WTC11 (cell line): ENCODE measurements around the gene TDRD1. TPM values are rescaled to one million over a fixed set of nuclear protein-coding genes. Genes with fewer than 3 reads are reported as not detected.

ENCODE experiments used
- ATAC-seq: fragments of 200-7000 bp; cut with Tn5 transposase; 2 replicates; pipeline ENCODE4 v1.10.0; 2021; ENCODE audit warnings: mild to moderate bottlenecking, moderate library complexity
- CTCF ChIA-PET: fragments of 300-600 bp; sonication (Branson Sonifier 250); formaldehyde crosslinking; loops from one replicate; lab custom pipeline; 2021; ENCODE audit warnings: antibody characterized with exemption; lab: Charles Lee
- POLR2A ChIA-PET: fragments of 350-600 bp; sonication (Branson Sonifier 250); formaldehyde crosslinking; loops from one replicate; lab custom pipeline; 2021; ENCODE audit warnings: antibody characterized with exemption; lab: Charles Lee
- DNase-seq: peaks from one replicate; pipeline ENCODE4 v3.0.0; 2021; ENCODE audit warnings: low spot score
- H3K27ac Mint-ChIP-seq: 2 replicates; pipeline ENCODE4 v1.8.0; 2021; ENCODE audit warnings: mixed read lengths
- H3K27me3 Mint-ChIP-seq: 2 replicates; pipeline ENCODE4 v1.8.0; 2021; ENCODE audit warnings: low read depth, mild to moderate bottlenecking, moderate library complexity, mixed read lengths
- H3K36me3 Mint-ChIP-seq: 2 replicates; pipeline ENCODE4 v1.8.0; 2021; ENCODE audit warnings: mixed read lengths
- H3K4me1 Mint-ChIP-seq: 2 replicates; pipeline ENCODE4 v1.8.0; 2022; ENCODE audit warnings: mixed read lengths
- H3K4me3 Mint-ChIP-seq: 2 replicates; pipeline ENCODE4 v1.8.0; 2021; ENCODE audit warnings: mild to moderate bottlenecking, moderate library complexity, mixed read lengths
- H3K9me3 Mint-ChIP-seq: 2 replicates; pipeline ENCODE4 v1.8.0; 2021; ENCODE audit warnings: mixed read lengths
- EMX1 ChIP-seq: fragments of 250-450 bp; sonication (Bioruptor Pico); IDR thresholded peaks from 2 replicates; pipeline ENCODE4 v1.8.0; 2021; ENCODE audit warnings: mild to moderate bottlenecking
- ESRRA ChIP-seq: sonication (generic); formaldehyde crosslinking; IDR thresholded peaks from 2 replicates; pipeline ENCODE4 v1.8.1; 2022; ENCODE audit warnings: mild to moderate bottlenecking, missing genetic modification reagents, borderline replicate concordance
- GABPB1 ChIP-seq: sonication (generic); formaldehyde crosslinking; IDR thresholded peaks from 2 replicates; pipeline ENCODE4 v1.8.1; 2023; ENCODE audit warnings: mild to moderate bottlenecking, missing genetic modification reagents
- GRHL2 ChIP-seq: fragments of 250-450 bp; sonication (Bioruptor Pico); IDR thresholded peaks from 2 replicates; pipeline ENCODE4 v1.8.0; 2022; ENCODE audit warnings: mild to moderate bottlenecking, moderate library complexity; ENCODE audit not compliant: insufficient replicate concordance, severe bottlenecking
- HMGA2 ChIP-seq: fragments of 250-450 bp; sonication (Bioruptor Pico); IDR thresholded peaks from 2 replicates; pipeline ENCODE4 v1.4.0; 2021; ENCODE audit warnings: mild to moderate bottlenecking, moderate library complexity
- NFYB ChIP-seq: sonication (generic); formaldehyde crosslinking; conservative IDR thresholded peaks from 2 replicates; pipeline ENCODE4 v1.8.0; 2022; ENCODE audit warnings: low read depth, missing genetic modification reagents
- PRDM15 ChIP-seq: sonication (generic); formaldehyde crosslinking; IDR thresholded peaks from 2 replicates; pipeline ENCODE4 v1.8.0; 2022; ENCODE audit warnings: missing genetic modification reagents
- ZBTB21 ChIP-seq: sonication (generic); formaldehyde crosslinking; IDR thresholded peaks from 2 replicates; pipeline ENCODE4 v1.8.1; 2023; ENCODE audit warnings: mild to moderate bottlenecking, missing genetic modification reagents, borderline replicate concordance
- ZNF121 ChIP-seq: sonication (generic); formaldehyde crosslinking; IDR thresholded peaks from 2 replicates; pipeline ENCODE4 v1.8.0; 2023; ENCODE audit warnings: missing genetic modification reagents
- total RNA-seq: library from RNA; stranded (reverse); gene quantifications from 3 replicates; pipeline ENCODE4 v1.2.3, GENCODE V29; 2021
- TF ChIP-seq, protein P1 (sequence below): sonication (generic); formaldehyde crosslinking; IDR thresholded peaks from 2 replicates; pipeline ENCODE4 v1.8.0; 2022; ENCODE audit warnings: mild to moderate bottlenecking, missing genetic modification reagents
- TF ChIP-seq, protein P2 (sequence below): sonication (generic); formaldehyde crosslinking; IDR thresholded peaks from 2 replicates; pipeline ENCODE4 v1.8.0; 2023; ENCODE audit warnings: missing genetic modification reagents, mild to moderate bottlenecking, borderline replicate concordance

Gene TDRD1
- total RNA-seq, 1 experiment from 2014 or later = 0.70 TPM

DNA sequence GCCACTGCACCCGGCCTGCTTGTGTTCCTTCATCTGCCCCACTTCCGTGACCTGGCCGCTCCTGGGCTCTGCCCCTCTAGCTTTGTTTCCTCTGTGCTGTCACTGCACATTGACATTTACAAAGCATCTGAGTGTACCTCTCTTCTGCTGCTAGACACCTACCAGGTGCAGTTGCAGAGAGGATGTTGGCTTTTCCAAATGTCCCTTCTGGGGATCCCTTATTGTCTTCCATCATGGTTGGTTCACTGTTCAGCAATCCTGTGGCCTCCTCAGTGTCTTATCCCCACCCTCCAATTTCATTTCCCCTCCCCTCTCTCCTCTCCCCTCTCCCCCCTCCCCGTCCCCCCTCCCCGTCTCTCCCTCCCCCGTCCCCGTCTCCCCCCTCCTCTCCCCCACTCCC, 73.7 kb downstream of the TDRD1 start (continued):
- no peak for TF ChIP-seq PRDM15 (CRISPR knock-in tag)
- no peak for TF ChIP-seq ZBTB21

DNA sequence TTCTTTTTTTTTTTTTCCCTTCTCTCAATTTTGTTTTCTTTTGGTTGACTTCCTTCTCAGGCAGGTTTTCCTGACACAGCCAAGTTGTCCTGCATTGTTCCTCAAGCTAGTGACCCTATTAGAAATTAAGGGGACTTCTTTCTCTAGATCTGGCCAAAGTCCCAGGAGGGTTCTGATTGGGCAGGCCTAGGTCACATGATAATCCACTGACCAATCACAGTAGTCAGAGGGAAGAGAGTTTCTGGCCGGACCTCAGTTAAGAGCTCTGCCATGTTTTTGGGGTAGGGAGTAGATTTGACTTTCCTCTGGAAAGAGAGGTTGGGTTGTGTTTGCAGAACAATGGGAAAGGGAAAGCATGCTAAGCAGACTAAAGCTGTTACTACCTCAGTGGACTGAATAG, 76.1 kb downstream of the TDRD1 start:
- CTCF ChIA-PET = no interaction called here
- TF ChIP-seq, protein P1, sequence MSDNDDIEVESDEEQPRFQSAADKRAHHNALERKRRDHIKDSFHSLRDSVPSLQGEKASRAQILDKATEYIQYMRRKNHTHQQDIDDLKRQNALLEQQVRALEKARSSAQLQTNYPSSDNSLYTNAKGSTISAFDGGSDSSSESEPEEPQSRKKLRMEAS (CRISPR knock-in tag) = no peak
- TF ChIP-seq, protein P2, sequence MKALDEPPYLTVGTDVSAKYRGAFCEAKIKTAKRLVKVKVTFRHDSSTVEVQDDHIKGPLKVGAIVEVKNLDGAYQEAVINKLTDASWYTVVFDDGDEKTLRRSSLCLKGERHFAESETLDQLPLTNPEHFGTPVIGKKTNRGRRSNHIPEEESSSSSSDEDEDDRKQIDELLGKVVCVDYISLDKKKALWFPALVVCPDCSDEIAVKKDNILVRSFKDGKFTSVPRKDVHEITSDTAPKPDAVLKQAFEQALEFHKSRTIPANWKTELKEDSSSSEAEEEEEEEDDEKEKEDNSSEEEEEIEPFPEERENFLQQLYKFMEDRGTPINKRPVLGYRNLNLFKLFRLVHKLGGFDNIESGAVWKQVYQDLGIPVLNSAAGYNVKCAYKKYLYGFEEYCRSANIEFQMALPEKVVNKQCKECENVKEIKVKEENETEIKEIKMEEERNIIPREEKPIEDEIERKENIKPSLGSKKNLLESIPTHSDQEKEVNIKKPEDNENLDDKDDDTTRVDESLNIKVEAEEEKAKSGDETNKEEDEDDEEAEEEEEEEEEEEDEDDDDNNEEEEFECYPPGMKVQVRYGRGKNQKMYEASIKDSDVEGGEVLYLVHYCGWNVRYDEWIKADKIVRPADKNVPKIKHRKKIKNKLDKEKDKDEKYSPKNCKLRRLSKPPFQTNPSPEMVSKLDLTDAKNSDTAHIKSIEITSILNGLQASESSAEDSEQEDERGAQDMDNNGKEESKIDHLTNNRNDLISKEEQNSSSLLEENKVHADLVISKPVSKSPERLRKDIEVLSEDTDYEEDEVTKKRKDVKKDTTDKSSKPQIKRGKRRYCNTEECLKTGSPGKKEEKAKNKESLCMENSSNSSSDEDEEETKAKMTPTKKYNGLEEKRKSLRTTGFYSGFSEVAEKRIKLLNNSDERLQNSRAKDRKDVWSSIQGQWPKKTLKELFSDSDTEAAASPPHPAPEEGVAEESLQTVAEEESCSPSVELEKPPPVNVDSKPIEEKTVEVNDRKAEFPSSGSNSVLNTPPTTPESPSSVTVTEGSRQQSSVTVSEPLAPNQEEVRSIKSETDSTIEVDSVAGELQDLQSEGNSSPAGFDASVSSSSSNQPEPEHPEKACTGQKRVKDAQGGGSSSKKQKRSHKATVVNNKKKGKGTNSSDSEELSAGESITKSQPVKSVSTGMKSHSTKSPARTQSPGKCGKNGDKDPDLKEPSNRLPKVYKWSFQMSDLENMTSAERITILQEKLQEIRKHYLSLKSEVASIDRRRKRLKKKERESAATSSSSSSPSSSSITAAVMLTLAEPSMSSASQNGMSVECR (CRISPR knock-in tag) = no peak
- TF ChIP-seq GABPB1 (CRISPR knock-in tag) = no peak
- TF ChIP-seq PRDM15 (CRISPR knock-in tag) = no peak
- TF ChIP-seq ZNF121 = no peak
- TF ChIP-seq HMGA2 (CRISPR knock-in tag) = no peak
- no peak for TF ChIP-seq NFYB (CRISPR knock-in tag)
- no peak for TF ChIP-seq GRHL2 (CRISPR knock-in tag)

DNA sequence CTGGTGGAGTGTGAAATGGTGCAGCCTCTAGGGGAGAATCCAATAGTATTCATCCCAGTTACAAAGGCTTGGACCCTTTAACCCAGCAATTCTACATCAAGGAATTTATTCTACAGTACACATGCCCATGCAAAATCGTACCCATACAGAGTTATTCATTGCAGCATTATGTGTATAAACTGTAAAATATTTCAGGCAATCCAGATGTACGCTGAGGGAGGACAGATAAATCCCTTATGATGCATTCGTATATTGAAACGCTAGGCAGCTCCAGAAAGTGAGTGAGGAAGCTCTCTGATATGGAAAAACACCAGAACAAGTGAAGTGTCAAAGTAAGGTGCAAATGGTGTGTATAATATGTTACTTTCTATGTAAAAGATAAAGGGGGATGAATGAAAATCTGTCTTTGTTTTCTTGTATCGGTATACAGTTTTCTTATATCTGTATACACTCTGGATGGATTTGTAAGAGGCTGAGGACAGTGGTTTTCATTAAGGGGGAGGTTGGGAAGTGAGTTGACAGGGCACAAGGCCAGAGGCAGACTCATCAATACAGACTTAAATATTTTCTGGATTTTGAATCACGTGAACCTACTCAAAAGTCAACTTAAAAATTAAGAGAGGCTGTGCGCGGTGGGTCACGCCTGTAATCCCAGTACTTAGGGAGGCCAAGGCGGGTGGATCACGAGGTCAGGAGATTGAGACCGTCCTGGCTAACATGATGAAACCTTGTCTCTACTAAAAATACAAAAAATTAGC, 77.0 kb downstream of the TDRD1 start:
- Mint-ChIP-seq H3K4me1 (peaks cover 11% of the 10 kb centered on the region), H3K27me3 (no peaks in the 10 kb centered on the region), H3K9me3 (peaks cover 15% of the 10 kb centered on the region), H3K27ac (no peak overlapping the region), H3K4me3 (no peak overlapping the region), H3K36me3 (peaks cover 21% of the 10 kb centered on the region)
- ChIA-PET POLR2A (no interaction called here), CTCF (no interaction called here)
- TF ChIP-seq EMX1 = no peak
- no peak for TF ChIP-seq ESRRA
- DNase-seq (no peak), ATAC-seq (no peak)

More for the DNA sequence above, 76.1 kb downstream of the TDRD1 start:
- POLR2A ChIA-PET = no interaction called here
- peaks cover 21% of the 10 kb centered on the region for H3K36me3 Mint-ChIP-seq
- ATAC-seq (no peak), DNase-seq (no peak)
- no peak overlapping the region for H3K27ac Mint-ChIP-seq
- H3K9me3 Mint-ChIP-seq = peaks cover 15% of the 10 kb centered on the region
- H3K4me1 Mint-ChIP-seq = peaks cover 11% of the 10 kb centered on the region
- no peak overlapping the region for H3K4me3 Mint-ChIP-seq
- no peaks in the 10 kb centered on the region for H3K27me3 Mint-ChIP-seq
